ENCODE measurements around the gene OR51V1. TPM values are rescaled to one million over a fixed set of nuclear protein-coding genes. Genes with fewer than 3 reads are reported as not detected.

OR51V1 gene
- total RNA-seq, 2 donors from 2014 or later, result not detected

GRCh38 chr11:5238486-5238885 is 38.0 kb upstream of the OR51V1 start:
- Mint-ChIP-seq H3K27me3 (peaks cover 3 to 34% of the 10 kb centered on the region in 2 donors), H3K36me3 (no peaks in the 10 kb centered on the region), H3K9me3 (no peaks in the 10 kb centered on the region), H3K27ac (no peak overlapping the region), H3K4me3 (no peak overlapping the region), H3K4me1 (ENCODE audit: low read depth in 2 of 2) (no peaks in the 10 kb centered on the region)
- DNase-seq (ENCODE audit: low spot score) (no peak), ATAC-seq (no peak)

GRCh38 chr11:5237420-5237819 is 36.9 kb upstream of the OR51V1 start:
- Mint-ChIP-seq H3K27ac (no peak overlapping the region), H3K36me3 (no peaks in the 10 kb centered on the region), H3K9me3 (no peaks in the 10 kb centered on the region), H3K27me3 (peaks cover 3 to 34% of the 10 kb centered on the region in 2 donors), H3K4me3 (no peak overlapping the region), H3K4me1 (ENCODE audit: low read depth in 2 of 2) (no peaks in the 10 kb centered on the region)
- no peak for DNase-seq (ENCODE audit: low spot score)
- no peak for ATAC-seq

GRCh38 chr11:5235364-5236095 is 35.0 kb upstream of the OR51V1 start:
- no peak for DNase-seq (ENCODE audit: low spot score)
- Mint-ChIP-seq H3K4me3 (no peak overlapping the region), H3K27ac (no peak overlapping the region), H3K36me3 (no peaks in the 10 kb centered on the region), H3K4me1 (ENCODE audit: low read depth in 2 of 2) (no peaks in the 10 kb centered on the region), H3K9me3 (no peaks in the 10 kb centered on the region), H3K27me3 (peaks cover 3 to 23% of the 10 kb centered on the region in 2 donors)
- no peak for ATAC-seq

GRCh38 chr11:5234381-5234834 is 33.9 kb upstream of the OR51V1 start, which contains the start of gene HBD:
HBD (minus strand) TSS chr11:5234483; CDS start chr11:5234433, 50 bp downstream.
- Mint-ChIP-seq H3K4me1 (ENCODE audit: low read depth in 2 of 2) (no peaks in the 10 kb centered on the region), H3K4me3 (no peak within 1 kb of the TSS), H3K9me3 (no peaks in the 10 kb centered on the region), H3K27ac (no peak within 1 kb of the TSS), H3K27me3 (peaks cover 3 to 23% of the 10 kb centered on the region in 2 donors), H3K36me3 (no peaks in the 10 kb centered on the region)
- ATAC-seq (no peak), DNase-seq (ENCODE audit: low spot score) (no peak)

GRCh38 chr11:5233307-5233706 is 32.8 kb upstream of the OR51V1 start:
- no peaks in the 10 kb centered on the region for H3K36me3 Mint-ChIP-seq
- no peaks in the 10 kb centered on the region for H3K9me3 Mint-ChIP-seq
- no peak overlapping the region for H3K4me3 Mint-ChIP-seq
- H3K27me3 Mint-ChIP-seq, result peaks cover 3 to 14% of the 10 kb centered on the region in 2 donors
- ATAC-seq (no peak), DNase-seq (ENCODE audit: low spot score) (no peak)
- H3K4me1 Mint-ChIP-seq (ENCODE audit: low read depth in 2 of 2), result no peaks in the 10 kb centered on the region
- H3K27ac Mint-ChIP-seq, result no peak overlapping the region

- no peak overlapping the region for H3K27ac Mint-ChIP-seq
- peaks cover 3 to 14% of the 10 kb centered on the region in 2 donors for H3K27me3 Mint-ChIP-seq
- H3K4me1 Mint-ChIP-seq (ENCODE audit: low read depth in 2 of 2), result no peaks in the 10 kb centered on the region
- H3K36me3 Mint-ChIP-seq, result no peaks in the 10 kb centered on the region
- DNase-seq (ENCODE audit: low spot score) (no peak), ATAC-seq (no peak)
- no peak overlapping the region for H3K4me3 Mint-ChIP-seq
- no peaks in the 10 kb centered on the region for H3K9me3 Mint-ChIP-seq
Observed at GRCh38 chr11:5232821-5233220, 32.3 kb upstream of the OR51V1 start.

DNA sequence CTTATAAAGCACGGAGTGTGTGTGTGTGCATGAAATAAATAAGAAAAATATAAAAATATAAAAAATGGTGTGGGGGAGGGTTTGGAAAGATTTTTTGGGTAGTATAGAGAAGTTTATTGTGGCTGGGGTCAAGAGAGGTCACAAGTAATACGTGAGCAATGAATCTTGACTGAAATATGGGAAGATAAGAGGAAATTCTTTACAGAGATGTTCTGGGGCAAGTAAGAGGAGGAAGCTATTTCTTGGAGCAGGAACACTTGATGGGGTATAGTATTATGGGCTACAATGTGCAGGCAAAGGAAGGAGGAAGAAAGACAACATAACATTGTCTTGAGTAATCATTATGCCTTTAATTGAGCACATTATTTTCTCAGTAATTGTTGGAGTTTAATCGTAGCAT is 31.7 kb upstream of the OR51V1 start:
- no peaks in the 10 kb centered on the region for H3K4me1 Mint-ChIP-seq (ENCODE audit: low read depth in 2 of 2)
- H3K27me3 Mint-ChIP-seq, result peaks cover 0 to 8% of the 10 kb centered on the region in 2 donors
- no peaks in the 10 kb centered on the region for H3K36me3 Mint-ChIP-seq
- H3K27ac Mint-ChIP-seq, result no peak overlapping the region
- no peak for DNase-seq (ENCODE audit: low spot score)
- no peaks in the 10 kb centered on the region for H3K9me3 Mint-ChIP-seq
- H3K4me3 Mint-ChIP-seq, result no peak overlapping the region
- ATAC-seq, result no peak

GRCh38 chr11:5231111-5231510 is 30.6 kb upstream of the OR51V1 start:
- no peaks in the 10 kb centered on the region for H3K9me3 Mint-ChIP-seq
- H3K4me3 Mint-ChIP-seq, result no peak overlapping the region
- ATAC-seq, result no peak

DNA sequence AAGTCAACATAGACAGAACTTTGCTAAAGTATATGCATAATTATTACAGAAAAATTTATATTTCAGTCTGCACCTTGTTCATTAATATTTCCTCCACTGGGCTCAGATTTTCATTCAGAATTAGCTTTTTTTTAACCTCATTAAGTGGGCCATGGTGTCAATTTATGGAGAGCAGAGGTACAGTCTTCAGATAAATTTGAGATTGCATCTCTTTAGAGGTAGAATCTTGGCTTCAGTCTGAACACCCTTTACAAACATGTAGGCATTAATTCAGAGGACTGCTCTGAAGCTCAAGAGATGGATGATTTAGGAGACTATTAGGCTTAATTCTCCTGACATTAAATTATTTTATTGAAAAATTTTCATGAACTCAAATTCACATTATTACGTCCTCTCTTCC is 29.8 kb upstream of the OR51V1 start:
- ATAC-seq (no peak), DNase-seq (ENCODE audit: low spot score) (no peak)
- no peaks in the 10 kb centered on the region for H3K4me1 Mint-ChIP-seq (ENCODE audit: low read depth in 2 of 2)
- H3K9me3 Mint-ChIP-seq, result no peaks in the 10 kb centered on the region
- H3K4me3 Mint-ChIP-seq, result no peak overlapping the region
- H3K36me3 Mint-ChIP-seq, result no peaks in the 10 kb centered on the region
- H3K27me3 Mint-ChIP-seq, result no peaks in the 10 kb centered on the region
- no peak overlapping the region for H3K27ac Mint-ChIP-seq

More at GRCh38 chr11:5231111-5231510, 30.6 kb upstream of the OR51V1 start:
- Mint-ChIP-seq H3K27me3 (peaks cover 0 to 6% of the 10 kb centered on the region in 2 donors), H3K36me3 (no peaks in the 10 kb centered on the region), H3K4me1 (ENCODE audit: low read depth in 2 of 2) (no peaks in the 10 kb centered on the region), H3K27ac (no peak overlapping the region)
- no peak for DNase-seq (ENCODE audit: low spot score)

GRCh38 chr11:5229796-5230195 is 29.3 kb upstream of the OR51V1 start:
- ATAC-seq (no peak), DNase-seq (ENCODE audit: low spot score) (no peak)
- Mint-ChIP-seq H3K4me3 (no peak overlapping the region), H3K36me3 (no peaks in the 10 kb centered on the region), H3K27ac (no peak overlapping the region), H3K9me3 (no peaks in the 10 kb centered on the region), H3K4me1 (ENCODE audit: low read depth in 2 of 2) (no peaks in the 10 kb centered on the region), H3K27me3 (no peaks in the 10 kb centered on the region)

DNA sequence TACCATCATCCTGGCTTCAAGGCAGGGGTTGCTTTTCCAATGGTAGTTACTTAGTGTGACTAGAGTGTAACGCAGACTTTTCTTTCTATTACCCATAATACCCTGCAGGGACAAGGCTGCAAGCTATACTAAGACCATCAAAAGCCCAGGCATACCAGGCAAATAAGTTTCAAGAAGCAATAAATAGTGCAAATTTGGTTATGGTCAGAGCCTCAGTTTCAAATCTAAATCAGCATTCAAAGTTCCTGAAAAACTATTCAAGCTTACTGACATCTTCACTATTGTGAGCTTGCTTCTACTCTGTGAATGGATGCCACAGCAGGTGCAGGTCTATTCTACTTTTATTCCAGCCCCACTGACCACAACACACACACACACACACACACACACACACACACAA is 28.9 kb upstream of the OR51V1 start:
- Mint-ChIP-seq H3K9me3 (no peaks in the 10 kb centered on the region), H3K4me1 (ENCODE audit: low read depth in 2 of 2) (no peaks in the 10 kb centered on the region), H3K36me3 (no peaks in the 10 kb centered on the region), H3K27me3 (no peaks in the 10 kb centered on the region), H3K27ac (no peak overlapping the region), H3K4me3 (no peak overlapping the region)
- DNase-seq (ENCODE audit: low spot score) (no peak), ATAC-seq (no peak)

- Mint-ChIP-seq H3K9me3 (no peaks in the 10 kb centered on the region), H3K4me1 (ENCODE audit: low read depth in 2 of 2) (no peaks in the 10 kb centered on the region), H3K4me3 (no peak overlapping the region), H3K36me3 (no peaks in the 10 kb centered on the region), H3K27ac (no peak overlapping the region), H3K27me3 (no peaks in the 10 kb centered on the region)
- ATAC-seq (no peak), DNase-seq (ENCODE audit: low spot score) (no peak)
Observed at GRCh38 chr11:5228124-5228523, 27.6 kb upstream of the OR51V1 start.

DNA sequence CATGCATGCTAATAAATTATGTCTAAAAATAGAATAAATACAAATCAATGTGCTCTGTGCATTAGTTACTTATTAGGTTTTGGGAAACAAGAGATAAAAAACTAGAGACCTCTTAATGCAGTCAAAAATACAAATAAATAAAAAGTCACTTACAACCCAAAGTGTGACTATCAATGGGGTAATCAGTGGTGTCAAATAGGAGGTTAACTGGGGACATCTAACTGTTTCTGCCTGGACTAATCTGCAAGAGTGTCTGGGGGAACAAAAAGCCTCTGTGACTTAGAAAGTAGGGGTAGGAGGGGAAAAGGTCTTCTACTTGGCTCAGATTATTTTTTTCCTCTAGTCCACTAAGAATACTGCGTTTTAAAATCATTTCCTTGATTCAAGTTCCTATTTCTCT is 27.2 kb upstream of the OR51V1 start:
- H3K4me3 Mint-ChIP-seq, result no peak overlapping the region
- ATAC-seq (no peak), DNase-seq (ENCODE audit: low spot score) (no peak)
- H3K9me3 Mint-ChIP-seq, result no peaks in the 10 kb centered on the region
- H3K4me1 Mint-ChIP-seq (ENCODE audit: low read depth in 2 of 2), result no peaks in the 10 kb centered on the region
- no peaks in the 10 kb centered on the region for H3K27me3 Mint-ChIP-seq
- H3K36me3 Mint-ChIP-seq, result no peaks in the 10 kb centered on the region
- H3K27ac Mint-ChIP-seq, result no peak overlapping the region

DNA sequence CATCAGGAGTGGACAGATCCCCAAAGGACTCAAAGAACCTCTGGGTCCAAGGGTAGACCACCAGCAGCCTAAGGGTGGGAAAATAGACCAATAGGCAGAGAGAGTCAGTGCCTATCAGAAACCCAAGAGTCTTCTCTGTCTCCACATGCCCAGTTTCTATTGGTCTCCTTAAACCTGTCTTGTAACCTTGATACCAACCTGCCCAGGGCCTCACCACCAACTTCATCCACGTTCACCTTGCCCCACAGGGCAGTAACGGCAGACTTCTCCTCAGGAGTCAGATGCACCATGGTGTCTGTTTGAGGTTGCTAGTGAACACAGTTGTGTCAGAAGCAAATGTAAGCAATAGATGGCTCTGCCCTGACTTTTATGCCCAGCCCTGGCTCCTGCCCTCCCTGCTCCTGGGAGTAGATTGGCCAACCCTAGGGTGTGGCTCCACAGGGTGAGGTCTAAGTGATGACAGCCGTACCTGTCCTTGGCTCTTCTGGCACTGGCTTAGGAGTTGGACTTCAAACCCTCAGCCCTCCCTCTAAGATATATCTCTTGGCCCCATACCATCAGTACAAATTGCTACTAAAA is 26.3 kb upstream of the OR51V1 start, which contains the start of gene HBB:
Gene HBB, minus strand, starts transcription at position 340 of the 579 bp plus-strand sequence. Its CDS starts 50 bp downstream, at position 290.
- Mint-ChIP-seq H3K4me1 (ENCODE audit: low read depth in 2 of 2) (no peaks in the 10 kb centered on the region), H3K4me3 (no peak within 1 kb of the TSS), H3K9me3 (no peaks in the 10 kb centered on the region), H3K27ac (no peak within 1 kb of the TSS), H3K27me3 (no peaks in the 10 kb centered on the region), H3K36me3 (no peaks in the 10 kb centered on the region)
- no peak for DNase-seq (ENCODE audit: low spot score)
- ATAC-seq, result peak; percentile 6 to 36

Measured in natural killer cell treated with Interleukin-12 subunit alpha and Interleukin-12 subunit beta and Interleukin-15 and Interleukin-18, amount 100 ng/mL, for 72 hours (primary cell).